ENCODE data around the gene SEM1.

GRCh38 chr7:96700516-96700915 is 9.1 kb downstream of the SEM1 start:
- no peak for TF ChIP-seq POLR2AphosphoS5 (IDR thresholded peaks at IDR 0.05)
- no peak for TF ChIP-seq CTCF (IDR thresholded peaks at IDR 0.05)
- TF ChIP-seq EP300 (IDR thresholded peaks at IDR 0.05): no peak
- no peak for TF ChIP-seq POLR2A (IDR thresholded peaks at IDR 0.05)
